DOHH2 (cell line): ENCODE measurements around the gene IRS4.

Experiments used
- CTCF ChIP-seq: fragments of 200-600 bp; sonication (generic); IDR thresholded peaks from one replicate; pipeline ENCODE4 v1.5.1; 2014; ENCODE audit warnings: antibody characterized with exemption, mild to moderate bottlenecking, low read depth, low read length; ENCODE audit not compliant: poor library complexity, severe bottlenecking
- EZH2phosphoT487 ChIP-seq: fragments of 200-600 bp; sonication (generic); IDR thresholded peaks from 2 replicates; pipeline ENCODE4 v1.6.1; 2017; ENCODE audit warnings: borderline replicate concordance, mild to moderate bottlenecking, antibody characterized with exemption, low read length, moderate library complexity, mixed read lengths

DNA sequence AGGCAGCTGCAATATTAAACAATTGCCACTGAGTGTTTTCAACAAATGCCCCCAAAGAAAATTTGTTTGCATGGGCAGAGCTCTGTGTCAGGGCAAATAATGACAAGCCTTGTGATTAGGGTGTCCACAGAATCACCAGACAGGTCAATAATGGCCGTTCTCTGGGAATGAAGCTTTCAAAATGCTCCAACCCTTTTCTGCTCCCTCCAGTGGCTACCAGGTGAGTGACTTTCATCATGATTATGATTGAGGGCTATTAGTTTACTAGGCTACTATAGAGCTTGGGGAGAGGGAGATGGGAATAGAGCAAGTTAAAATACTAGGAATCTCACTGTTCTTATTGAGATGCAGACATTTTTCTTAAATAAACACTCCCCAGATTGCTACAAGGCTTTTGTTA is 23.5 kb downstream of the IRS4 start:
- TF ChIP-seq EZH2phosphoT487: no peak
- TF ChIP-seq CTCF: no peak
